Measurements from ENCODE around the gene GLCE. TPM values are rescaled to one million over a fixed set of nuclear protein-coding genes. Genes with fewer than 3 reads are reported as not detected.

The GLCE gene
- total and polyA plus RNA-seq, 11 donors = 4.0 to 14.3 (median 8.4) TPM

- intact Hi-C loops (cut with DNase I) = no loop called here
- H3K36me3 ChIP-seq = no peaks in the 10 kb centered on the region
- no peak for TF ChIP-seq POLR2A (IDR thresholded peaks at IDR 0.05)
- TF ChIP-seq CTCF (IDR thresholded peaks at IDR 0.05) = no peak
- ATAC-seq (no peak), DNase-seq (no peak)
- no peak overlapping the region for H3K27ac ChIP-seq
- H3K9me3 ChIP-seq = peaks cover 0 to 5% (median 0%) of the 10 kb centered on the region in 12 donors
- 98 to 100% (median 99%) methylated on average over 1 of the region's 1 CpG for WGBS, 4 donors
- H3K4me3 ChIP-seq = no peak overlapping the region
- no peaks in the 10 kb centered on the region for H3K4me1 ChIP-seq
- H3K27me3 ChIP-seq = no peaks in the 10 kb centered on the region
These were observed 77.3 kb downstream of the GLCE start for GRCh38 chr15:69237718-69238117.

- peaks cover 0 to 16% (median 0%) of the 10 kb centered on the region in 12 donors for H3K4me1 ChIP-seq
- DNase-seq (no peak), ATAC-seq (no peak)
- intact Hi-C loops (cut with DNase I) = no loop called here
- no peak for TF ChIP-seq CTCF (IDR thresholded peaks at IDR 0.05)
- TF ChIP-seq POLR2A (IDR thresholded peaks at IDR 0.05) = no peak
- 19 to 76% (median 58%) methylated on average over 2 of the region's 2 CpGs for WGBS, 4 donors
- H3K4me3 ChIP-seq = no peak overlapping the region
- H3K36me3 ChIP-seq = no peaks in the 10 kb centered on the region
- no peak overlapping the region for H3K27ac ChIP-seq
- no peaks in the 10 kb centered on the region for H3K9me3 ChIP-seq
- no peaks in the 10 kb centered on the region for H3K27me3 ChIP-seq
These were observed 84.4 kb downstream of the GLCE start for GRCh38 chr15:69244798-69245197.

GRCh38 chr15:69253156-69253555 is 92.7 kb downstream of the GLCE start:
- DNase-seq = peak in 2 of 5 donors; percentile 15 to 48
- intact Hi-C loops (cut with DNase I) = no loop called here
- Histone ChIP-seq H3K36me3 (peaks cover 0 to 11% (median 7%) of the 10 kb centered on the region in 9 donors), H3K4me1 (peaks cover 0 to 13% (median 2%) of the 10 kb centered on the region in 12 donors), H3K9me3 (no peaks in the 10 kb centered on the region), H3K27ac (peak overlapping the region in 2 of 12 donors; percentile 28 to 66), H3K4me3 (no peak overlapping the region), H3K27me3 (no peaks in the 10 kb centered on the region)
- ATAC-seq = peak in 3 of 4 donors; percentile 52 to 73 (median 68)
- WGBS, 4 donors = 46 to 57% (median 47%) methylated on average over 3 of the region's 3 CpGs
- TF ChIP-seq POLR2A (IDR thresholded peaks at IDR 0.05) = no peak
- no peak for TF ChIP-seq CTCF (IDR thresholded peaks at IDR 0.05)

GRCh38 chr15:69265347-69265955 is 105.0 kb downstream of the GLCE start:
- ATAC-seq = no peak
- intact Hi-C loops (cut with DNase I) = loop anchor here (1.0 to 10.0 kb wide), 8 partner anchors 101 to 208 kb away; partner anchors contain the start of gene GLCE (in 5 of the 10)

More at GRCh38 chr15:69265347-69265955, 105.0 kb downstream of the GLCE start:
- Histone ChIP-seq H3K27me3 (no peaks in the 10 kb centered on the region), H3K4me1 (peaks cover 0 to 3% (median 0%) of the 10 kb centered on the region in 12 donors), H3K4me3 (no peak overlapping the region), H3K27ac (no peak overlapping the region), H3K36me3 (peaks cover 0 to 36% (median 21%) of the 10 kb centered on the region in 9 donors), H3K9me3 (no peaks in the 10 kb centered on the region)
- WGBS, 4 donors = 35 to 47% (median 40%) methylated on average over 5 of the region's 5 CpGs
- TF ChIP-seq POLR2A (IDR thresholded peaks at IDR 0.05) (no peak), CTCF (IDR thresholded peaks at IDR 0.05) (peak; percentile 47 to 75 (median 65))
- DNase-seq = no peak

Data from heart left ventricle (tissue), 16 donors.